H1 (cell line): ENCODE measurements around the gene CLDN15. TPM values are rescaled to one million over a fixed set of nuclear protein-coding genes. Genes with fewer than 3 reads are reported as not detected.
A peak's percentile ranks its signal among the peaks of the same experiment; 100 is the strongest.

ENCODE experiments used
- EGR1 ChIP-seq: IDR thresholded peaks from 2 replicates; pipeline ENCODE4 v1.6.1; 2011; ENCODE audit warnings: low read depth, low read length, borderline replicate concordance
- EZH2 ChIP-seq: fragments of 200-600 bp; sonication (generic); IDR thresholded peaks from 2 replicates; pipeline ENCODE4 v1.7.1; 2012; ENCODE audit warnings: low read depth, mild to moderate bottlenecking, moderate library complexity, low read length, inconsistent platforms; ENCODE audit not compliant: severe bottlenecking
- KDM5A ChIP-seq: fragments of 200-600 bp; IDR thresholded peaks from 2 replicates; pipeline ENCODE4 v1.7.1; 2012; ENCODE audit warnings: mild to moderate bottlenecking, low read length, inconsistent platforms, mixed read lengths
- NANOG ChIP-seq: IDR thresholded peaks from 2 replicates; pipeline ENCODE4 v1.6.1; 2011; ENCODE audit warnings: low read length, low read depth, mild to moderate bottlenecking, inconsistent platforms; ENCODE audit not compliant: insufficient read depth, poor library complexity, severe bottlenecking
- PHF8 ChIP-seq: fragments of 200-600 bp; sonication (generic); conservative IDR thresholded peaks from 2 replicates; pipeline ENCODE4 v1.7.1; 2012; ENCODE audit warnings: low read depth, mild to moderate bottlenecking, inconsistent platforms, low read length, moderate library complexity
- POLR2AphosphoS5 ChIP-seq: IDR thresholded peaks from 2 replicates; pipeline ENCODE4 v1.6.1; 2011; ENCODE audit warnings: low read depth, low read length
- RBBP5 ChIP-seq: IDR thresholded peaks from 2 replicates; pipeline ENCODE4 v1.7.1; 2012; ENCODE audit warnings: low read depth, mild to moderate bottlenecking, inconsistent platforms, low read length, moderate library complexity, borderline replicate concordance
- SAP30 ChIP-seq: fragments of 300-600 bp; sonication (generic); IDR thresholded peaks from 2 replicates; pipeline ENCODE4 v1.7.1; 2012; ENCODE audit warnings: low read length, moderate library complexity, mild to moderate bottlenecking, inconsistent platforms; ENCODE audit not compliant: insufficient read depth, insufficient replicate concordance
- SP1 ChIP-seq: IDR thresholded peaks from 2 replicates; pipeline ENCODE4 v1.6.1; 2011; ENCODE audit warnings: low read depth, low read length
- polyA plus RNA-seq, 7 experiments: library from polyadenylated mRNA; depleted of rRNA in 3 of 7; stranded (reverse) in 5 of 7; unstranded in 2 of 7; fragments of >200 nt in 5 of 7; fragments of 200-250 nt in 2 of 7; gene quantifications; 1 replicate in 5 of 7; 2 replicates in 1 of 7; 4 replicates in 1 of 7; pipeline versions ENCODE4 v1.2.1 to v1.2.3, GENCODE V29; 2011 to 2013; ENCODE audit warnings: missing spikeins in 2 of 7, mixed read lengths in 2 of 7
- total RNA-seq: library from RNA; stranded (reverse); fragmentation: NEBNext Ultra II Directional; extraction: Animal tissue kit (Norgen Biotek cat#: 25700); gene quantifications from 2 replicates; pipeline ENCODE4 v1.2.1, GENCODE V29; 2021
- TF ChIP-seq, protein P1 (sequence below): fragments of 300-600 bp; sonication (generic); IDR thresholded peaks from 2 replicates; pipeline ENCODE4 v1.7.1; 2012; ENCODE audit warnings: low read length, moderate library complexity, mild to moderate bottlenecking, inconsistent platforms; ENCODE audit not compliant: insufficient replicate concordance

Gene CLDN15
- total and polyA plus RNA-seq, 2 of the 8 experiments (the other 6 are each of a cell fraction or from before 2014, with no cell fraction given) = 5.5 to 7.6 TPM

DNA sequence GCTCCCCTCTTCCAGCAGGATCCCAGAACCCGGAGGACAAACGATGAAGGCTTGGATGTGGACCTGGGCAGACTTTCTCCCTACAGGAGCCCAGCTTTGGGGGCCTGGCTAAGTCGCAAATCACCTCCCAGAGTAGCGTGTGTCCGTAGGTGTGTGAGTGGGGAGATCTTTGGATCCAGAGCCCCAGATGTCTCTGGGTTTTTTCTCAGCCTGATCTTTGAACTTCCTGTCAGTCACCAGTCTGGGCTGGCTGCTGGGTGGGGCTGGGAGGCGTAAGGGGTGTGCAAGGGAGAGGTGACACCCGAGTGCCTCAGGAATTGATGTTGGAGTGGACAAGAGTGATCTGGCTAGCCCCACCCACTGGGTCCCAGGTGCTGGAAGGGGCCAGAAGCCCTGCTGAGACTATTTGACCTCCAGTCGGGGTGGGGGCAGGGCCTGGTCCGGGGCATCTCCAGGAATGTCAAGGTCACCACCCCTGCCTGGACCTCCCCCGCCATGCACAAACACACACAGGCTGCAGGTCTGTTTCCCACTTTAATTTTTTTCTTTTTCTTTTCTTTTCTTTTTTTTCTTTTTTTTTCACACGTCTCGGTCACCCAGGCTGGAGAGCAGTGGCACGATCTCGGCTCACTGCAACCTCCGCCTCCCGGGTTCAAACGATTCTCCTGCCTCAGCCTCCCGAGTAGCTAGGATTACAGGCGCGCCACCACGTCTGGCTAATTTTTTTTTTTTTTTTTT lies 36.6 kb downstream of the CLDN15 start, which contains the start of gene MOGAT3 (continued):
- TF ChIP-seq, protein P1, sequence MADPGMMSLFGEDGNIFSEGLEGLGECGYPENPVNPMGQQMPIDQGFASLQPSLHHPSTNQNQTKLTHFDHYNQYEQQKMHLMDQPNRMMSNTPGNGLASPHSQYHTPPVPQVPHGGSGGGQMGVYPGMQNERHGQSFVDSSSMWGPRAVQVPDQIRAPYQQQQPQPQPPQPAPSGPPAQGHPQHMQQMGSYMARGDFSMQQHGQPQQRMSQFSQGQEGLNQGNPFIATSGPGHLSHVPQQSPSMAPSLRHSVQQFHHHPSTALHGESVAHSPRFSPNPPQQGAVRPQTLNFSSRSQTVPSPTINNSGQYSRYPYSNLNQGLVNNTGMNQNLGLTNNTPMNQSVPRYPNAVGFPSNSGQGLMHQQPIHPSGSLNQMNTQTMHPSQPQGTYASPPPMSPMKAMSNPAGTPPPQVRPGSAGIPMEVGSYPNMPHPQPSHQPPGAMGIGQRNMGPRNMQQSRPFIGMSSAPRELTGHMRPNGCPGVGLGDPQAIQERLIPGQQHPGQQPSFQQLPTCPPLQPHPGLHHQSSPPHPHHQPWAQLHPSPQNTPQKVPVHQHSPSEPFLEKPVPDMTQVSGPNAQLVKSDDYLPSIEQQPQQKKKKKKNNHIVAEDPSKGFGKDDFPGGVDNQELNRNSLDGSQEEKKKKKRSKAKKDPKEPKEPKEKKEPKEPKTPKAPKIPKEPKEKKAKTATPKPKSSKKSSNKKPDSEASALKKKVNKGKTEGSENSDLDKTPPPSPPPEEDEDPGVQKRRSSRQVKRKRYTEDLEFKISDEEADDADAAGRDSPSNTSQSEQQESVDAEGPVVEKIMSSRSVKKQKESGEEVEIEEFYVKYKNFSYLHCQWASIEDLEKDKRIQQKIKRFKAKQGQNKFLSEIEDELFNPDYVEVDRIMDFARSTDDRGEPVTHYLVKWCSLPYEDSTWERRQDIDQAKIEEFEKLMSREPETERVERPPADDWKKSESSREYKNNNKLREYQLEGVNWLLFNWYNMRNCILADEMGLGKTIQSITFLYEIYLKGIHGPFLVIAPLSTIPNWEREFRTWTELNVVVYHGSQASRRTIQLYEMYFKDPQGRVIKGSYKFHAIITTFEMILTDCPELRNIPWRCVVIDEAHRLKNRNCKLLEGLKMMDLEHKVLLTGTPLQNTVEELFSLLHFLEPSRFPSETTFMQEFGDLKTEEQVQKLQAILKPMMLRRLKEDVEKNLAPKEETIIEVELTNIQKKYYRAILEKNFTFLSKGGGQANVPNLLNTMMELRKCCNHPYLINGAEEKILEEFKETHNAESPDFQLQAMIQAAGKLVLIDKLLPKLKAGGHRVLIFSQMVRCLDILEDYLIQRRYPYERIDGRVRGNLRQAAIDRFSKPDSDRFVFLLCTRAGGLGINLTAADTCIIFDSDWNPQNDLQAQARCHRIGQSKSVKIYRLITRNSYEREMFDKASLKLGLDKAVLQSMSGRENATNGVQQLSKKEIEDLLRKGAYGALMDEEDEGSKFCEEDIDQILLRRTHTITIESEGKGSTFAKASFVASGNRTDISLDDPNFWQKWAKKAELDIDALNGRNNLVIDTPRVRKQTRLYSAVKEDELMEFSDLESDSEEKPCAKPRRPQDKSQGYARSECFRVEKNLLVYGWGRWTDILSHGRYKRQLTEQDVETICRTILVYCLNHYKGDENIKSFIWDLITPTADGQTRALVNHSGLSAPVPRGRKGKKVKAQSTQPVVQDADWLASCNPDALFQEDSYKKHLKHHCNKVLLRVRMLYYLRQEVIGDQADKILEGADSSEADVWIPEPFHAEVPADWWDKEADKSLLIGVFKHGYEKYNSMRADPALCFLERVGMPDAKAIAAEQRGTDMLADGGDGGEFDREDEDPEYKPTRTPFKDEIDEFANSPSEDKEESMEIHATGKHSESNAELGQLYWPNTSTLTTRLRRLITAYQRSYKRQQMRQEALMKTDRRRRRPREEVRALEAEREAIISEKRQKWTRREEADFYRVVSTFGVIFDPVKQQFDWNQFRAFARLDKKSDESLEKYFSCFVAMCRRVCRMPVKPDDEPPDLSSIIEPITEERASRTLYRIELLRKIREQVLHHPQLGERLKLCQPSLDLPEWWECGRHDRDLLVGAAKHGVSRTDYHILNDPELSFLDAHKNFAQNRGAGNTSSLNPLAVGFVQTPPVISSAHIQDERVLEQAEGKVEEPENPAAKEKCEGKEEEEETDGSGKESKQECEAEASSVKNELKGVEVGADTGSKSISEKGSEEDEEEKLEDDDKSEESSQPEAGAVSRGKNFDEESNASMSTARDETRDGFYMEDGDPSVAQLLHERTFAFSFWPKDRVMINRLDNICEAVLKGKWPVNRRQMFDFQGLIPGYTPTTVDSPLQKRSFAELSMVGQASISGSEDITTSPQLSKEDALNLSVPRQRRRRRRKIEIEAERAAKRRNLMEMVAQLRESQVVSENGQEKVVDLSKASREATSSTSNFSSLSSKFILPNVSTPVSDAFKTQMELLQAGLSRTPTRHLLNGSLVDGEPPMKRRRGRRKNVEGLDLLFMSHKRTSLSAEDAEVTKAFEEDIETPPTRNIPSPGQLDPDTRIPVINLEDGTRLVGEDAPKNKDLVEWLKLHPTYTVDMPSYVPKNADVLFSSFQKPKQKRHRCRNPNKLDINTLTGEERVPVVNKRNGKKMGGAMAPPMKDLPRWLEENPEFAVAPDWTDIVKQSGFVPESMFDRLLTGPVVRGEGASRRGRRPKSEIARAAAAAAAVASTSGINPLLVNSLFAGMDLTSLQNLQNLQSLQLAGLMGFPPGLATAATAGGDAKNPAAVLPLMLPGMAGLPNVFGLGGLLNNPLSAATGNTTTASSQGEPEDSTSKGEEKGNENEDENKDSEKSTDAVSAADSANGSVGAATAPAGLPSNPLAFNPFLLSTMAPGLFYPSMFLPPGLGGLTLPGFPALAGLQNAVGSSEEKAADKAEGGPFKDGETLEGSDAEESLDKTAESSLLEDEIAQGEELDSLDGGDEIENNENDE = no peak
- TF ChIP-seq EZH2 (peak; percentile 35), POLR2AphosphoS5 (no peak), RBBP5 (peak; percentile 35; the same call in 1 of the 2 replicates), SP1 (peak; percentile 56; the same call in 1 of the 2 replicates), NANOG (no peak), PHF8 (no peak), KDM5A (no peak), SAP30 (no peak), EGR1 (no peak)
